ENCODE results near the gene DAPK1.

DNA sequence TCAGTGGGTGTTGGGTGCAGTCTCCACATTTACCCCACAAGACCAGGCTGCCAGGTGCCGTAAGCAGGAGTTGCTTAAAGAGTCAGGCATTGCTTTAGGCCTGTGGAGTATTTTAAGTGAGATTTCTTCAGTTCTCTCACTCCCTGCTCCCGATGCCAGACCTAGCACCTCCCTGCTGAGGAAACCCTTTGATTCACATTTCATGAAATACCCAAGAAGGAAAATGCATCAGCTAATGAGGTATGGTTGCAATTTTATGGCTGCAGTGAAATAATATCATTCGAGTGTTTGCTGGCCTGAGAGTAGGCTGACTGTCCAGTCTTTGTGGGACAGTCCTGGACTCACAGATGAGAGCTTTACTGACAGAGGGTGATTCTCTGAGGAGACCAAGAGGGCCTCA is 160.8 kb downstream of the DAPK1 start:
- TF ChIP-seq CTCF (tag by site-specific recombination; IDR thresholded peaks at IDR 0.05) (no peak), ZNF768 (tag by site-specific recombination; IDR thresholded peaks at IDR 0.05) (no peak), ELK4 (IDR thresholded peaks at IDR 0.05; ENCODE audit: borderline replicate concordance, low read depth, low read length) (no peak), ZNF350 (tag by site-specific recombination; IDR thresholded peaks at IDR 0.05) (no peak), REST (tag by site-specific recombination; IDR thresholded peaks at IDR 0.05) (no peak), ZFP69B (tag by site-specific recombination; IDR thresholded peaks at IDR 0.05) (no peak), ZBTB8A (tag by site-specific recombination; IDR thresholded peaks at IDR 0.05) (no peak), ZNF26 (tag by site-specific recombination; IDR thresholded peaks at IDR 0.05) (no peak), ZSCAN30 (tag by site-specific recombination; IDR thresholded peaks at IDR 0.05) (no peak), ZNF777 (tag by site-specific recombination; IDR thresholded peaks at IDR 0.05; ENCODE audit: borderline replicate concordance) (no peak), ZNF677 (tag by site-specific recombination; IDR thresholded peaks at IDR 0.05) (no peak)
- TF ChIP-seq, protein P1, sequence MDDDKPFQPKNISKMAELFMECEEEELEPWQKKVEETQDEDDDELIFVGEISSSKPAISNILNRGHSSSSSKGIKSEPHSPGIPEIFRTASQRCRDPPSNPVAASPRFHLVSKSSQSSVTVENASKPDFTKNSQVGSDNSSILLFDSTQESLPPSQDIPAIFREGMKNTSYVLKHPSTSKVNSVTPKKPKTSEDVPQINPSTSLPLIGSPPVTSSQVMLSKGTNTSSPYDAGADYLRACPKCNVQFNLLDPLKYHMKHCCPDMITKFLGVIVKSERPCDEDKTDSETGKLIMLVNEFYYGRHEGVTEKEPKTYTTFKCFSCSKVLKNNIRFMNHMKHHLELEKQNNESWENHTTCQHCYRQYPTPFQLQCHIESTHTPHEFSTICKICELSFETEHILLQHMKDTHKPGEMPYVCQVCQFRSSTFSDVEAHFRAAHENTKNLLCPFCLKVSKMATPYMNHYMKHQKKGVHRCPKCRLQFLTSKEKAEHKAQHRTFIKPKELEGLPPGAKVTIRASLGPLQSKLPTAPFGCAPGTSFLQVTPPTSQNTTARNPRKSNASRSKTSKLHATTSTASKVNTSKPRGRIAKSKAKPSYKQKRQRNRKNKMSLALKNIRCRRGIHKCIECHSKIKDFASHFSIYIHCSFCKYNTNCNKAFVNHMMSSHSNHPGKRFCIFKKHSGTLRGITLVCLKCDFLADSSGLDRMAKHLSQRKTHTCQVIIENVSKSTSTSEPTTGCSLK (tag by site-specific recombination; IDR thresholded peaks at IDR 0.05): no peak
